GM12865 (cell line): Measurements from ENCODE around the gene AKTIP.
"Not testable (repeated sequence)": the region's sequence is repeated elsewhere in the genome, so short reads cannot be mapped to it uniquely, and the experiment has no call there.

Experiments
- DNase-seq: peaks from one replicate; pipeline ENCODE4 v3.0.0; 2010; ENCODE audit warnings: low read depth
- H3K4me3 ChIP-seq: 2 replicates; pipeline ENCODE4 v1.5.1; 2011; ENCODE audit warnings: mild to moderate bottlenecking, low read depth, low read length, control low read depth
- TF ChIP-seq, protein P1 (sequence below): IDR thresholded peaks from 2 replicates; pipeline ENCODE4 v1.5.1; 2011; ENCODE audit warnings: low read length, control low read depth, low read depth, inconsistent platforms; ENCODE audit not compliant: insufficient read depth; ENCODE audit errors: missing control alignments

Gene AKTIP

GRCh38 chr16:53502331-53503269 lies at the start of gene AKTIP:
Gene AKTIP, minus strand, starts transcription at chr16:53503209. Its CDS starts 2,950 bp downstream, at chr16:53500259.
- H3K4me3 ChIP-seq, result peak within 1 kb of the TSS; percentile 68
- TF ChIP-seq, protein P1, sequence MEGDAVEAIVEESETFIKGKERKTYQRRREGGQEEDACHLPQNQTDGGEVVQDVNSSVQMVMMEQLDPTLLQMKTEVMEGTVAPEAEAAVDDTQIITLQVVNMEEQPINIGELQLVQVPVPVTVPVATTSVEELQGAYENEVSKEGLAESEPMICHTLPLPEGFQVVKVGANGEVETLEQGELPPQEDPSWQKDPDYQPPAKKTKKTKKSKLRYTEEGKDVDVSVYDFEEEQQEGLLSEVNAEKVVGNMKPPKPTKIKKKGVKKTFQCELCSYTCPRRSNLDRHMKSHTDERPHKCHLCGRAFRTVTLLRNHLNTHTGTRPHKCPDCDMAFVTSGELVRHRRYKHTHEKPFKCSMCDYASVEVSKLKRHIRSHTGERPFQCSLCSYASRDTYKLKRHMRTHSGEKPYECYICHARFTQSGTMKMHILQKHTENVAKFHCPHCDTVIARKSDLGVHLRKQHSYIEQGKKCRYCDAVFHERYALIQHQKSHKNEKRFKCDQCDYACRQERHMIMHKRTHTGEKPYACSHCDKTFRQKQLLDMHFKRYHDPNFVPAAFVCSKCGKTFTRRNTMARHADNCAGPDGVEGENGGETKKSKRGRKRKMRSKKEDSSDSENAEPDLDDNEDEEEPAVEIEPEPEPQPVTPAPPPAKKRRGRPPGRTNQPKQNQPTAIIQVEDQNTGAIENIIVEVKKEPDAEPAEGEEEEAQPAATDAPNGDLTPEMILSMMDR, result no peak
- peak; percentile 37 for DNase-seq

- peak; percentile 72 for DNase-seq
- TF ChIP-seq, protein P1, result peak; percentile 71
- no peak overlapping the region for H3K4me3 ChIP-seq
Measured at GRCh38 chr16:53549970-53550690, 47.1 kb upstream of the AKTIP start.

GRCh38 chr16:53546988-53547391 lies 44.0 kb upstream of the AKTIP start:
- TF ChIP-seq, protein P1, result peak; percentile 61
- H3K4me3 ChIP-seq, result no peak overlapping the region
- DNase-seq, result peak; percentile 29

- TF ChIP-seq, protein P1, result no peak
- H3K4me3 ChIP-seq, result no peak overlapping the region
- DNase-seq, result no peak
Measured at GRCh38 chr16:53545433-53545832, 42.4 kb upstream of the AKTIP start.

DNA sequence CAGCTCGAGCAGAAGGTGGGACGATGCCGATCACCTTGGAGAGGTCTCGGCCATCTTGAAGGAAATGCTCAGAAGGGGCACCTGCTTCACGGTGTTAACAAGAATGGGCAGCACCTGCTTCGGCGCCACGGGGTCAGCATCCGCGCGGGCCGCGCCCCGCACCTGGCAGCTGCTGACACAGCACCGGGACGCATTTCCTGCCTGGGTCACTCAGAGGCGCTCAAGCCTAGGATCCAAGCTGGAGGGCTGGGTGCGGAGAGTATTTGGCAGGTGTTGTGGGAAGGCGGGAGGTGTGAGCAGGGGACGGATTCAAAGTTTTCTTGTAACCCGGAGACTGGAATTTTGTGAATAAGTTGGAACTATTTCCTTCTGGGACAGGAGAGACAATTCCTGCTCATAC lies 39.3 kb upstream of the AKTIP start:
- no peak for DNase-seq
- TF ChIP-seq, protein P1, result no peak
- no peak overlapping the region for H3K4me3 ChIP-seq

GRCh38 chr16:53541326-53541725 lies 38.3 kb upstream of the AKTIP start:
- DNase-seq, result no peak
- TF ChIP-seq, protein P1, result no peak

DNA sequence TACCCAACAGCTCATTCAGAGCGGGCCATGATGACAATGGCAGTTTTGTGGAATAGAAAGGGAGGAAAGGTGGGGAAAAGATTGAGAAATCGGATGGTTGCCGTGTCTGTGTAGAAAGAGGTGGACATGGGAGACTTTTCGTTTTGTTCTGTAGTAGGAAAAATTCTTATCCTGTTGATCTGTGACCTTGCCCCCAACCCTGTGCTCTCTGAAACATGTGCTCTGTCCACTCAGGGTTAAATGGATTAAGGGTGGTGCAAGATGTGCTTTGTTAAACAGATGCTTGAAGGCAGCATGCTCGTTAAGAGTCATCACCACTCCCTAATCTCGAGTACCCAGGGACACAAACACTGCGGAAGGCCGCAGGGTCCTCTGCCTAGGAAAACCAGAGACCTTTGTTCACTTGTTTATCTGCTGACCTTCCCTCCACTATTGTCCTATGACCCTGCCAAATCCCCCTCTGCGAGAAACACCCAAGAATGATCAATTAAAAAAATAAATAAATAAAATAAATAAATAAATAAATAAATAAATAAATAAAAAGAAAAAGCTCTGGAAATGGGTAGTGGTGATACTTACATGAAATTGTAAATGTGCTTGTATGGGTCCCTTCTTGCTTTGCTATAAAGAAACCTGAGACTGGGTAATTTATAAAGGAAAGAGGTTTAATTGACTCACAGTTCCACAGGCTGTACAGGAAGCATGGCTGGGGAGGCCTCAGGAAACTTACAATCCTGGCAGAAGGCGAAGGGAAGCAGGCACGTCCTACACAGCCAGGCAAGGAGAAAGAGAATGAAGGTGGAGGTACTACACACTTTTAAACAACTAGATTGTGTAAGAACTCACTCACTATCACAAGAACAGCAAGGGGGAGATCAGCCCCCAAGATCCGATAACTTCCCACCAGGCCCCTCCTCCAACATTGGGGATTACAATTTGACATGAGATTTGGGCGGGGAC lies 37.0 kb upstream of the AKTIP start:
- not testable (repeated sequence) for H3K4me3 ChIP-seq, DNase-seq

More at GRCh38 chr16:53541326-53541725, 38.3 kb upstream of the AKTIP start:
- H3K4me3 ChIP-seq, result no peak overlapping the region

DNA sequence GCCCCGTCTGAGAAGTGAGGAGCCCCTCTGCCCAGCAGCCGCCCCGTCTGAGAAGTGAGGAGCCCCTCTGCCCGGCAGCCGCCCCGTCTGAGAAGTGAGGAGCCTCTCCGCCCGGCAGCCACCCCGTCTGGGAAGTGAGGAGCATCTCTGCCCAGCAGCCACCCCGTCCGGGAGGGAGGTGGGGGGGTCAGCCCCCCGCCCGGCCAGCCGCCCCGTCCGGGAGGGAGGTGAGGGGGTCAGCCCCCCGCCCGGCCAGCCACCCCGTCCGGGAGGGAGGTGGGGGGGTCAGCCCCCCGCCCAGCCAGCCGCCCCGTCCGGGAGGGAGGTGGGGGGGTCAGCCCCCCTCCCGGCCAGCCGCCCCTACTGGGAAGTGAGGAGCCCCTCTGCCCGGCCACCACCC lies 36.3 kb upstream of the AKTIP start:
- not testable (repeated sequence) for DNase-seq, H3K4me3 ChIP-seq
